ENCODE measurements around the gene HOXC6. TPM values are rescaled to one million over a fixed set of nuclear protein-coding genes. Genes with fewer than 3 reads are reported as not detected.

The HOXC6 gene
- total and polyA plus RNA-seq, 2 of the 8 experiments (the other 6 are each of a cell fraction or from before 2014, with no cell fraction given) = not detected

DNA sequence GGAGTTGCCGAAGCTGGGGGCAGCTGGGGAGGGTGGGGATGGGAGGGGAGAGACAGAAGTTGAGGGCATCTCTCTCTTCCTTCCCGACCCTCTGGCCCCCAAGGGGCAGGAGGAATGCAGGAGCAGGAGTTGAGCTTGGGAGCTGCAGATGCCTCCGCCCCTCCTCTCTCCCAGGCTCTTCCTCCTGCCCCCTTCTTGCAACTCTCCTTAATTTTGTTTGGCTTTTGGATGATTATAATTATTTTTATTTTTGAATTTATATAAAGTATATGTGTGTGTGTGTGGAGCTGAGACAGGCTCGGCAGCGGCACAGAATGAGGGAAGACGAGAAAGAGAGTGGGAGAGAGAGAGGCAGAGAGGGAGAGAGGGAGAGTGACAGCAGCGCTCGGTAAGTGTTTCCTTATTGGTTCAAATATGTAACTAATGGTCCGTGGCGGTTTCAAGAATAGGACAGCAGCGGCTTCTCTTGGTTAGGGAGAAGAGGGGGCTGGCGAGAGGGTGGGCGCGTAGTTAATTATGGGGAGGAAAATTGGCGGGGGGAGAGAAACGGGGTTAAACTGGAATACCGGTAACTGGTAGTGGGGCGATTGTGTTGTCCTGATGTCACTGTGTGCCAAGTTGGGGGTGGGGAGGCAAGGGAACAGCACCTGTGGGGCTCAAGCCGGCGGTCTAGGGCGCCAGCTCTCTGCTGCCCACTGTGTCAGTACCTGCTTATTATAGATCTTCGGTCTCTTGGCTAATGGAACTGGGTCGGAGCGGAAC is 11.0 kb upstream of the HOXC6 start:
- Histone ChIP-seq H2AK5ac (ENCODE audit: low read depth, low read length) (no peak overlapping the region; the same call in 1 of the 2 replicates), H2BK20ac (ENCODE audit: low read length) (no peak overlapping the region), H4K20me1 (replicated peaks in 1 of 2; ENCODE audit: control insufficient read depth in 1 of 2, insufficient read depth in 2 of 2, low read length in 2 of 2) (peaks cover 6 to 43% of the 10 kb centered on the region in 2 experiments), H3K36me3 (ENCODE audit: control insufficient read depth in 2 of 4, insufficient read depth in 4 of 4, low read length in 3 of 4) (no peaks in the 10 kb centered on the region; a peak in 1 of 8 replicates), H2BK12ac (ENCODE audit: low read depth, low read length) (no peak overlapping the region), H2BK120ac (replicated peaks; ENCODE audit: low read depth, low read length) (no peak overlapping the region), H3K23me2 (ENCODE audit: low read depth, low read length) (peaks cover 3% of the 10 kb centered on the region; the same call in 1 of the 2 replicates), H3K9me3 (ENCODE audit: insufficient read depth in 2 of 2, low read depth in 1 of 2, low read length in 1 of 2) (no peaks in the 10 kb centered on the region), H3K4me2 (ENCODE audit: insufficient read depth in 1 of 2, low read depth in 2 of 2, low read length in 2 of 2) (peak overlapping the region; percentile 28 to 79), H3K27me3 (replicated peaks in 1 of 4; ENCODE audit: control insufficient read depth in 3 of 4, extremely low read depth in 1 of 4, insufficient read depth in 3 of 4, low read length in 3 of 4) (peaks cover 93 to 100% (median 100%) of the 10 kb centered on the region in 4 experiments), H2BK15ac (ENCODE audit: low read length) (no peak overlapping the region), H3K27ac (ENCODE audit: low read depth, low read length) (no peak overlapping the region), H3K56ac (replicated peaks; ENCODE audit: insufficient read length, low read depth, low read length) (no peak overlapping the region), H3K79me1 (ENCODE audit: low read depth, low read length) (no peaks in the 10 kb centered on the region), H2AFZ (ENCODE audit: low read length) (no peak overlapping the region), H3K23ac (ENCODE audit: insufficient read length) (no peak overlapping the region), H4K5ac (ENCODE audit: insufficient read length, low read depth, low read length) (no peak overlapping the region), H3K4me1 (replicated peaks in 1 of 4; ENCODE audit: control insufficient read depth in 3 of 4, insufficient read depth in 4 of 4, low read length in 3 of 4) (peaks cover 0 to 12% (median 4%) of the 10 kb centered on the region in 4 experiments; a peak in 6 of 7 replicates), H3K18ac (ENCODE audit: extremely low read depth, low read length) (no peak overlapping the region; the same call in 1 of the 2 replicates), H3K9ac (replicated peaks in 1 of 4; ENCODE audit: extremely low read depth in 1 of 4, low read depth in 3 of 4, low read length in 3 of 4) (no peak overlapping the region), H3K14ac (ENCODE audit: insufficient read length) (no peak overlapping the region), H4K8ac (ENCODE audit: extremely low read depth, insufficient read depth, low read length) (no peak overlapping the region), H2BK5ac (ENCODE audit: low read depth, low read length) (no peak overlapping the region), H4K91ac (replicated peaks; ENCODE audit: insufficient read length, low read length) (no peak overlapping the region), H3K79me2 (ENCODE audit: control insufficient read depth in 1 of 2, insufficient read depth in 2 of 2, low read length in 2 of 2) (no peaks in the 10 kb centered on the region), H3K4ac (replicated peaks; ENCODE audit: insufficient read length, low read depth, low read length) (no peak overlapping the region), H3K4me3 (ENCODE audit: extremely low read depth in 1 of 4, insufficient read depth in 2 of 4, low read depth in 3 of 4, low read length in 4 of 4) (peak overlapping the region in 3 of 4 experiments; percentile 9 to 54 (median 26); a peak in 5 of 8 replicates)
- 4% methylated on average over 23 of the region's 24 CpGs; no CpG with 5 or more reads in 1 of the 2 experiments for WGBS, 2 experiments (ENCODE audit: extremely low coverage in 1 of 2, insufficient coverage in 1 of 2, insufficient read length in 1 of 2, insufficient replicate concordance in 2 of 2, low coverage in 1 of 2, low lambda C conversion rate in 2 of 2, missing lambda C conversion rate in 1 of 2)
- TF ChIP-seq SUZ12 (IDR thresholded peaks at IDR 0.05; ENCODE audit: low read length) (peak; percentile 37), EZH2 (IDR thresholded peaks at IDR 0.05; ENCODE audit: low read depth, low read length, severe bottlenecking) (peak; percentile 19), SAP30 (IDR thresholded peaks at IDR 0.05; ENCODE audit: insufficient read depth, insufficient replicate concordance, low read length) (no peak), RNF2 (IDR thresholded peaks at IDR 0.05; ENCODE audit: borderline replicate concordance, low read depth, low read length, missing control alignments, poor library complexity, severe bottlenecking) (peak; percentile 59)
- ChIA-PET CTCF (ENCODE audit: partially characterized antibody) (interaction anchor here (0.7 to 3.8 kb wide), 17 partner anchors 8 to 198 kb away, joined by 3 to 50 read pairs (median 4); partner anchors contain the start of genes HOXC12, HOXC5, HOXC8 and HOXC9), POLR2A (ENCODE audit: partially characterized antibody) (interaction anchor here (1.3 kb wide), 1 partner anchor 79 kb away, joined by 4 read pairs; the partner anchor contains the start of gene HOXC13)
- DNase-seq (ENCODE audit: low read depth in 1 of 2, low spot score in 2 of 2) = peak in 1 of 2 experiments; percentile 56
- FAIRE-seq = no peak

Measured in H1 (cell line).